PFSK-1 (cell line): ENCODE results near the gene SHC2.

ENCODE experiments used
- FOXP2 ChIP-seq: optimal IDR thresholded peaks from 2 replicates; pipeline ENCODE3; 2011; ENCODE audit warnings: borderline replicate concordance, control low read depth, inconsistent platforms; ENCODE audit not compliant: insufficient read depth; ENCODE audit errors: extremely low read length, extremely low read depth
- POLR2AphosphoS5 ChIP-seq: IDR thresholded peaks from 2 replicates; pipeline ENCODE4 v1.6.1; 2012; ENCODE audit warnings: low read depth, mild to moderate bottlenecking, control low read depth, low read length, moderate library complexity
- REST ChIP-seq, 2 experiments: IDR thresholded peaks; 2 replicates each; pipeline versions ENCODE4 v1.6.1 to v1.8.0; 2011 to 2012; ENCODE audit warnings: low read depth in 2 of 2, low read length in 2 of 2, control low read depth in 1 of 2, inconsistent platforms in 1 of 2, mild to moderate bottlenecking in 1 of 2, moderate library complexity in 1 of 2; ENCODE audit not compliant: insufficient read depth in 1 of 2
- SIN3A ChIP-seq: IDR thresholded peaks from 2 replicates; pipeline ENCODE4 v1.6.1; 2012; ENCODE audit warnings: mild to moderate bottlenecking, low read length, moderate library complexity, borderline replicate concordance; ENCODE audit not compliant: insufficient read depth
- TAF1 ChIP-seq: IDR thresholded peaks from 2 replicates; pipeline ENCODE4 v1.6.1; 2012; ENCODE audit warnings: low read length, control low read depth, borderline replicate concordance; ENCODE audit not compliant: insufficient read depth

SHC2 gene

DNA sequence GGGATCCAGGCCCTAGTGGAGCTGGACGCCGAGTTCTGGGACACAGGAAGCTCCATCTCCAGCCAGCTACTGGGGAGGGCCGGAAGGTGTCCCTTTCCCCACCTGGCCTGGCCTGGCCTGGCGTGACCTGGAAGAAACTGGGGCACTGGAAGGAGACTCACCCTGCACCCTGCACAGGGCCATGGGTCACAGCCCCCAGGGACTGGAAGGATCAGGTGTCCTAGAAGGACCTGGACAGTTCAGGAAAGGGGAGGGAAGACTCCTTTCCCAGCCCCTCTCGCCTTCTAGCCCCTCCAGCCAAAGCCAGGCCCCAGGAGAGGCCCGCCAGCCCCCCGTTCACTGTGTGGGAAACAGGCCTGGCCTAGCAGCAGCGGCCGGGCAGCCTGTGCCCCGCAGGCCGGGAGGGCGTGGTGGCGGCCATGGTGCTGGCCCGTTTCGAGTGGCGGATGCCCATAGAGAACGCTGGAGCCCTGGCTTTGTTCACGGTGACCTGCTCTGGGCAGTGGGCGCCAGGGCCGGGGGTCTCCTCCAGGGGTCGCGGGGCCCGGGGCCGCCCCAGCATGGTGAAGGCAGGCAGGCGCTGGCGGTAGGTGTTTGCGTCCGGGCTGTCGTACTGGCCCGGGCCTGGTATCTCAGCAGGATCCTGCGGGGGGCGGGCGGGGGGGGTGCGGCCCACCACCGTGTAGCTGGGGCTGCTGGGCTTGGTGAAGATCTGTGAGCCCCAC lies 2.8 kb upstream of the SHC2 start:
- TF ChIP-seq POLR2AphosphoS5 (no peak), SIN3A (no peak), TAF1 (no peak), REST (IDR thresholded peaks at IDR 0.05; ENCODE audit: insufficient read depth in 1 of 2, low read depth in 2 of 2, low read length in 2 of 2) (no peak), FOXP2 (no peak)

DNA sequence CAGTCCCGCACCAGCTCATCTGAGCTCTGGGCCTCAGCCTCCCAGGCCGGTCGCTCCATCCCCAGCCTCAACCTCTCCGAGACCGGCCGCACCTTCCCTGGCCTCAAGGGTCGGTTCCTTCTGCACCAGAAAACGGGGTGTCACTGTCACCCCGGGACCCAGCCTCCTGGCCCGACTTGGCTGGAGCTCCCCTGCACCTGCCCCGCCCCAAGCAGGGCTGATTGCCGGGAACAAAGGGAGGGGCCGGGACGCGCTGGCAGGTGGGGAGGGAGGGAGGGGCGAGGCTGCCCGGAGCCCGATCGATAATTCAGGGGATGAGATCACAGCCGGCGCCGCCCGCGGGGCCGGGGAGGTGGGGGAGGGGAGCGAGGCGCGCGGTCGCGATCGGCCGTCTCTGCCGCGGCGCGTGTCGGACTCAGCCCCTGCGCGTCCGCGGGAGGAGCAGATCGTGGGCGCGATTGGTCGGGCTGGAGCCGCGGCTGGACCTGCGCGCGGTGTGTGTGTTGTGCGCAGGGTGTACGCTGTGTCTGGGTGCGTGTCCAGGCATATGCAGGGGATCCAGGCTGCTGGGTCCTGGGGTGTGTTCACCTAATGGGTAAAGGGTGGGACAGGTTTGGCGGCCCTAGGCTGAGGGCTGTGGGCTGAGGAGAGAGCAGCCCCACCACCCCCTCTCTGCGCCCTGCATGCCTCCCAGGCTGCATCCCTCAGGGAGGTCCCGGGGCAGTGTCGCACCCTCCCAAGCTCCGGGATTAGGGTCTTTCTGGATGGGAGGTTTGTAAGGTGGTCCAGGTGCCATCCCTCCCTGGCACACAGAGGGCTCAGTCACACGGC lies 1.1 kb upstream of the SHC2 start:
- TF ChIP-seq POLR2AphosphoS5 (no peak), FOXP2 (no peak), REST (IDR thresholded peaks at IDR 0.05; ENCODE audit: insufficient read depth in 1 of 2, low read depth in 2 of 2, low read length in 2 of 2) (no peak), TAF1 (no peak), SIN3A (no peak)

DNA sequence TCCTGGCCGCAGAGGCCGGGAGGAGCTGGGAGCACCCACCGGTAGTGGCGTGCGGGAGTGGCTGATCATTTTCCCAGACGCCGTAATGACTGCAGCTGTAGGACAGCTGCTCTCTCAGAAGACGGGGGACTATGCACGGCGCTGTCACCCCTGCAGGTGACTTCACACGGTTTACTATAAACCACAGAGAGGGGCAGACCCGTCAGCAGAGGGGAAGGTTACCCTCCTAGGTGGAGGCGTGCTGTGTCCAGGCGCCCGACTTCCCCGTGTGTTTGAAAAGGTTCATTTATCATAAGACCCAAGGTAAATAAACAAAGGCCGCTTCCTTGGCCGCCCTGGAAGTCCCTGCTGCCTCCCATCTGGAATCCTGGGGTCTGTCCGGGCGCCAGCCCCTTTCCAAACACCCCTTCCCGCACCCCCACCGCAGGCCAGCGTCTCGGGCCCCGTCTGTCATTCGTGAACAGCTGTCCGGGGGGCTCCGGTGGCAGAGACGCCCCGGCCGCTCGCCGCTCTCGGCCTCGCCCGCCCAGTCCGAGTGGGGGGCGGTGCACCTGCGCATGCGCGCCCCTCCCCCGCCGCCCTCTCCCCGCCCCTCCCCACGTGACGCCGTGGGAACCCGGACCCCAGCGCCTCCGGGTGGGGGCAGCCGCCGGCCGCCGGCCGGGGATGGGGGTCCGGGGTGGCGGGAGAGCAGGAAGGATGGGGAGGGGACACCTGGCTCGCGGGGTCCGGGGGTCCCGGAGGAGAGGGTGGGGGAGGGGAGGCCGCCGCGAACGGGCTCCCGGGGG lies 915 bp downstream of the SHC2 start:
- TF ChIP-seq SIN3A: no peak
- peak; percentile 24; the same call in 1 of the 2 replicates for TF ChIP-seq POLR2AphosphoS5
- TF ChIP-seq TAF1: no peak
- peak; percentile 67 for TF ChIP-seq FOXP2
- no peak for TF ChIP-seq REST (IDR thresholded peaks at IDR 0.05; ENCODE audit: insufficient read depth in 1 of 2, low read depth in 2 of 2, low read length in 2 of 2)

DNA sequence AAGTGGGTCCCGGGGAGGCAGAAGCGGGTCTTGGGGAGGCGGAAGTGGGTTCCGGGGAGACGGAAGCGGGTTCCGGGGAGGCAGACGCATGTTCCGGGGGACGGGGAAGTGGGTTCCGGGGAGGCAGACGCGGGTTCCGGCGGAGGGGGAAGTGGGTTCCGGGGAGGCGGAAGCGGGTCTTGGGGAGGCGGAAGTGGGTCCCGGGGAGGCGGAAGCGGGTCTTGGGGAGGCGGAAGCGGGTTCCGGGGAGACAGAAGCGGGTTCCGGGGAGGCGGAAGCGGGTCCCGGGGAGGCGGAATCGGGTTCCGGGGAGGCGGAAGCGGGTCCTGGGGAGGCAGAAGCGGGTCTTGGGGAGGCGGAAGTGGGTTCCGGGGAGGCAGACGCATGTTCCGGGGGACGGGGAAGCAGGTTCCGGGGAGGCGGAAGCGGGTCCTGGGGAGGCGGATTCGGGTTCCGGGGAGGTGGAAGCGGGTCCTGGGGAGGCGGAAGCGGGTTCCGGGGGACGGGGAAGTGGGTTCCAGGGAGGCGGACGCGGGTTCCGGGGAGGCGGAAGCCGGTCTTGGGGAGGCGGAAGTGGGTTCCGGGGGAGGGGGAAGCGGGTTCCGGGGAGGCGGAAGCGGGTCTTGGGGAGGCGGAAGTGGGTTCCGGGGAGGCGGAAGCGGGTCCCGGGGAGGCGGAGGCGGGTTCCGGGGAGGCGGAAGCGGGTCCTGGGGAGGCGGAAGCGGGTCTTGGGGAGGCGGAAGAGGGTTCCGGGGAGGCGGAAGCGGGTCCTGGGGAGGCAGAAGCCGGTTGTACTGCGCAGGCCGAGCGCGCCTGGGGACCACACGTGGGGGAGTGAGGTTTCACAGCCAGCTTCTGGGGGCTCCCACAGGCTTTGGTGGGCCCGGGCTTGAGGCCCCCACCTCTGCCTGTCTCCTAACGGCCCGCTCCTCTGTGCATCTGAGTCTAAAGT lies 2.5 kb downstream of the SHC2 start:
- TF ChIP-seq FOXP2: no peak
- TF ChIP-seq REST (IDR thresholded peaks at IDR 0.05; ENCODE audit: insufficient read depth in 1 of 2, low read depth in 2 of 2, low read length in 2 of 2): no peak
- TF ChIP-seq TAF1: no peak
- no peak for TF ChIP-seq SIN3A
- no peak for TF ChIP-seq POLR2AphosphoS5
